ENCODE data around the gene SGPP2.
"Not testable (repeated sequence)": the region's sequence is repeated elsewhere in the genome, so short reads cannot be mapped to it uniquely, and the experiment has no call there.

SGPP2 gene

DNA sequence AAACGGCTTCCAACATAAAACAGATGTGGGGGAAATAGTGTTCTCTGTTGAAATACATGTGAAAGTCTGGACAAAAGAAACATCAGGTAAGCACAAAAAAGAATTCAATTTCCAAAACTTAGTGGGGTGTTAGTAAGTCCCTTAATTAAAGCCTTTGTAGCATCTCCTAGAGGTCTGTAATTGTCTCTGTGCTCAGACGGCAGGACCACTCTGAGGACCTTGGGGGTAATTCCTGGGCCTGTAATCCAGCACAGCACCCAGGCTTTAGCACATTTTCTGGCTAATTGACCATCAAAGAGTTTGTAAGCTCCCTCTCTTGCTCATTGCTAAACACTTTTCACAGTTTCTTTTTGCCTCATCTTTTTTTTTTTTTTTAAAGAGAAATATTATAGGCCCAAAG is 151.3 kb downstream of the SGPP2 start:
- Histone ChIP-seq H3K4me3 (no peak overlapping the region), H3K27ac (no peak overlapping the region)
- no peak for DNase-seq (ENCODE audit: low spot score)
- TF ChIP-seq, protein P1, sequence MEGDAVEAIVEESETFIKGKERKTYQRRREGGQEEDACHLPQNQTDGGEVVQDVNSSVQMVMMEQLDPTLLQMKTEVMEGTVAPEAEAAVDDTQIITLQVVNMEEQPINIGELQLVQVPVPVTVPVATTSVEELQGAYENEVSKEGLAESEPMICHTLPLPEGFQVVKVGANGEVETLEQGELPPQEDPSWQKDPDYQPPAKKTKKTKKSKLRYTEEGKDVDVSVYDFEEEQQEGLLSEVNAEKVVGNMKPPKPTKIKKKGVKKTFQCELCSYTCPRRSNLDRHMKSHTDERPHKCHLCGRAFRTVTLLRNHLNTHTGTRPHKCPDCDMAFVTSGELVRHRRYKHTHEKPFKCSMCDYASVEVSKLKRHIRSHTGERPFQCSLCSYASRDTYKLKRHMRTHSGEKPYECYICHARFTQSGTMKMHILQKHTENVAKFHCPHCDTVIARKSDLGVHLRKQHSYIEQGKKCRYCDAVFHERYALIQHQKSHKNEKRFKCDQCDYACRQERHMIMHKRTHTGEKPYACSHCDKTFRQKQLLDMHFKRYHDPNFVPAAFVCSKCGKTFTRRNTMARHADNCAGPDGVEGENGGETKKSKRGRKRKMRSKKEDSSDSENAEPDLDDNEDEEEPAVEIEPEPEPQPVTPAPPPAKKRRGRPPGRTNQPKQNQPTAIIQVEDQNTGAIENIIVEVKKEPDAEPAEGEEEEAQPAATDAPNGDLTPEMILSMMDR (IDR thresholded peaks at IDR 0.05): no peak

DNA sequence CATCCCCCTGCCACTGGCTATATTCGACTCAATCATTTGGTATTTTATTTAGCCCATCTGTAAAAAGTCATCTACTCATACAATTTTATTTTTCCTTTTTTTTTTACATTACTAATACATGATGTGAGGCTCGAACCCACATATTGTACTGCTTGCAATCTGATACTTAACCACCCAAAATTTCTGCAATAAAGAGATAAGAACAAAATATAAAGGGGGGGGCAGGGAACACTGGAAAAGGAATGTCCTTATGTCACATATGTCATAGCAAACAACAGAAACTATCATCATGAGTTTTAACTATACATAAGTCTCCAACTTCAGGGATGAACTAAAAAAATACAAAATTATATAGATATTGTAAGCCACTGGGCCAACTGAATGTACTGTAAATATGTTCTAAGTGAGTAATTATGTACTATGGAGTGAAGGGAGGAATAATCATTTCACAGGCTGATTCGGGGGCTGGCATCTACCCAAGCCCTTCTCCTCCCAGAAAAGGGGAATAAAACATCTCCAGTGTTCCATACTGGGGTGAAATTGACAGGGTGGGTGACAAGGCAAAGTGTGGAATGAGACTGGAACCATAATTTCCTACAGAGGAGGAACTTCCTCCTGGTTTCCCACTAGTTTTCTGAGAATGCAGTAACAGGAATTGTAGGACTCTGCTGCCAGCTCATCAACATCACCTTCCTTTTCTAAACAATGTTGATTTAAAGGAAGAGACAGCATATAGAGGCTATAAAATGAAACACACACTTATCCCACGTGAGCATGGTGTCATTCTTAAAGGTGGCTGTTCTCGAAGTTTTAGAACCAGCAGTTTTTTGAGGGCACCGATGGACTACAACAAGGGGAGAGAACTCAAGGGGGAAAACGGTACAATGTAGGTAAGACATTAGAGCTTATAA is 152.1 kb downstream of the SGPP2 start:
- no peak overlapping the region for H3K4me3 ChIP-seq
- TF ChIP-seq, protein P1 (IDR thresholded peaks at IDR 0.05): no peak
- DNase-seq (ENCODE audit: low spot score): no peak
- H3K27ac ChIP-seq: no peak overlapping the region

DNA sequence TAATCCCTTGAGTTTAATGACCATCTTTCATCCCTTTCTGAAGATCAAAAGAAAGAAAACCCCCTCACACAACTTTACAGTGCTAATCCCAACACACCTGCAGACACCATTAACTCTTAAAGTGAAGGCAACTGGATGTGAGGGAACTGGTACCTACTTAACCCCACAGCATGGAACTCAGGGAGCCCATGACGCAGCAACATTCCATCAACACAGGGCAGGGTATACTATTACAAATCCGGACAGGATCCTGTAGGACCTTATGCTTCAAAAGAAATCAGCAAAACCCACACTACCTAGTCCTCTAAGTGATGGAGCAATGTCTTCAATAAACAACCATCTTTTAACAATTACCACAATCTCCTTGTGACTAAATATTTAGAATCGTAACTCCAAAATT is 153.0 kb downstream of the SGPP2 start:
- TF ChIP-seq, protein P1 (IDR thresholded peaks at IDR 0.05): no peak
- H3K27ac ChIP-seq: no peak overlapping the region
- DNase-seq (ENCODE audit: low spot score): no peak
- no peak overlapping the region for H3K4me3 ChIP-seq

DNA sequence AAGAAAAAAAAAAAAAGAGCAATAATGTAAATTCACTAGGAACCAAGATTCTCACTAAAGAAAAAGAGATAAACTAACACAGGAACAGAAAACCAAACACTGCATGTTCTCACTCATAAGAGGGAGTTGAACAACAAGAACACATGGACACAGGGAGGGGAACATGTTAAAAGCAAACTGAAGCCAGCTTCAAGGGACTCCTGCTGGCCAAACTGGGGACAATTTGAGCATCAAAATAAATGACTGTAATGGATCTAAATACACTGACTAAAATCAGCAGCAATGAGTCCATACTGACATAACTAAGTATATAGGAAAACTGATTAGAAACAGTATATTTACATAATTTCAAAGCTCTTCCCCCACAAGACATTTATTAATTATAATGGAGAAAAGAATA is 158.6 kb downstream of the SGPP2 start:
- TF ChIP-seq, protein P1 (IDR thresholded peaks at IDR 0.05): no peak
- Histone ChIP-seq H3K27ac (no peak overlapping the region), H3K4me3 (no peak overlapping the region)
- DNase-seq (ENCODE audit: low spot score): no peak

DNA sequence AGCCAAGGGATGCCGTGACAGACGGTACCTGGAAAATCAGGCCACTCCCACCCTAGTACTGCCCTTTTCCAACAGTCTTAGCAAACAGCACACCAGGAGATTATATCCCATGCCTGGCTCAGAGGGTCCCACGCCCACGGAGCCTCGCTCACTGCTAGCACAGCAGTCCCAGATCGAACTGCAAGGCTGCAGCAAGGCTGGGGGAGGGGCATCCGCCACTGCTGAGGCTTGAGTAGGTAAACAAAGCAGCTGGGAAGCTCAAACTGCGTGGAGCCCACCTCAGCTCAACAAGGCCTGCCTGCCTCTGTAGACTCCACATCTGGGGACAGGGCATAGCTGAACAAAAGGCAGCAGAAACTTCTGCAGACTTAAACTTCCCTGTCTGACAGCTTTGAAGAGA is 160.2 kb downstream of the SGPP2 start:
- H3K4me3 ChIP-seq; H3K27ac ChIP-seq; DNase-seq (ENCODE audit: low spot score): not testable (repeated sequence)

DNA sequence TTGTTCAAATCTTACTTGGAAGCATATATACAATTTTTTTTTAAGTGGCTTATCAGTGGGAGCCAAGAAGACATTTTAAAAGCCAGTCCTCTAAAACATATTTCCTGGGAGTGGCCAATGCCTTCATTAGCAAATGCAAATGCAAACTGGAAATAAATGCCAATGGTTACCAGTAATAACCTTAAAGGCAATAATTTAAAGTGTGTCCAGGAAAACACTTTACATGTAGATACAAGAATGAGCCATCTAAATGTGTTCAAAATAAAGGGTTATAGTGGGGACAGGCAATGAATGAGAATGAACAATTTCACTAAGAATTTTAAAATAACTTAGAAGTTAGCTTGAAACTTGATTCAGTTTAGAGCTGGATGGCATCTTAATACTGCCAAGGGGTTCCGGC is 167.3 kb downstream of the SGPP2 start:
- Histone ChIP-seq H3K4me3 (no peak overlapping the region), H3K27ac (no peak overlapping the region)
- TF ChIP-seq, protein P1 (IDR thresholded peaks at IDR 0.05): no peak
- no peak for DNase-seq (ENCODE audit: low spot score)

DNA sequence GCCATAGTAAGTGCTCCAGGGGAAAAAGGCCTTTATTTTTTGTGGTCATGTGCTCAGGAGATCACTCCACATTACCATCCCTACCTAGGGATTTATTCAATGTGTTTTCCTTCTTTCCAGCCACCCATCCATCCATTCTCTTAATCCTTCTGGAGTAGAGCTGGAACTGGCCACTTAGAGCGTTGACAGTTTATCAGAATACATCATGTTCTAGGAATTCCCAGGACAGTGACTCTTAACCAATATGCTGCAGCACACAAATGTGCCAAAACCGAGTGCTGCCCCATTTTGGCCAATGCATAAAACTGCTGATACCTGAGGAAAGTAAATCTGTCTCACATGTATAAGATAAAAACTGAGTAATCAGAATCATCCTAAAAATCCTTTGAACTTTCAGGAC is 167.8 kb downstream of the SGPP2 start:
- TF ChIP-seq, protein P1 (IDR thresholded peaks at IDR 0.05): no peak
- no peak for DNase-seq (ENCODE audit: low spot score)
- Histone ChIP-seq H3K4me3 (no peak overlapping the region), H3K27ac (no peak overlapping the region)
